GM12874 (cell line): ENCODE data around the gene SPOCK1.

Source experiments
- CTCF ChIP-seq: IDR thresholded peaks from 2 replicates; pipeline ENCODE4 v1.5.1; 2011; ENCODE audit warnings: low read depth, mild to moderate bottlenecking, control low read depth, low read length, moderate library complexity; ENCODE audit not compliant: insufficient read depth

The SPOCK1 gene

DNA sequence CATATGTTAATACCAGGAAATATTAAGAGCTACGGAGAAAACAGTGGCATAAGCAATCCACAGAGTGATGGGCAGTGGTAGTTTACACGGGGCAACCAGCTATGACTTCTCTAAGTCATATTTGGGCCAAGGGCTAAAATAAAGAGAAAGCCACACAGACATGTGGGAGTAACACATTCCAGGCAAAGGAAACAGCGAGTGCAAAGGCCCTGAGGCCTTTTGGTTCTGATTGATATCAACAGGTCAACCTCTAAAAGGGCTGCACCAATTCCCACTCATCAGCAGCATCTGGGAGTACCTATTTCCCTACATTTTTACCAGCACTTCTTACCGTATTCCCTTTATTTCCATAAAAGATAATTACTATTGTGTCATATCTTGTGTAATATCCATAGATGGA lies 173.4 kb downstream of the SPOCK1 start:
- TF ChIP-seq CTCF, result no peak

DNA sequence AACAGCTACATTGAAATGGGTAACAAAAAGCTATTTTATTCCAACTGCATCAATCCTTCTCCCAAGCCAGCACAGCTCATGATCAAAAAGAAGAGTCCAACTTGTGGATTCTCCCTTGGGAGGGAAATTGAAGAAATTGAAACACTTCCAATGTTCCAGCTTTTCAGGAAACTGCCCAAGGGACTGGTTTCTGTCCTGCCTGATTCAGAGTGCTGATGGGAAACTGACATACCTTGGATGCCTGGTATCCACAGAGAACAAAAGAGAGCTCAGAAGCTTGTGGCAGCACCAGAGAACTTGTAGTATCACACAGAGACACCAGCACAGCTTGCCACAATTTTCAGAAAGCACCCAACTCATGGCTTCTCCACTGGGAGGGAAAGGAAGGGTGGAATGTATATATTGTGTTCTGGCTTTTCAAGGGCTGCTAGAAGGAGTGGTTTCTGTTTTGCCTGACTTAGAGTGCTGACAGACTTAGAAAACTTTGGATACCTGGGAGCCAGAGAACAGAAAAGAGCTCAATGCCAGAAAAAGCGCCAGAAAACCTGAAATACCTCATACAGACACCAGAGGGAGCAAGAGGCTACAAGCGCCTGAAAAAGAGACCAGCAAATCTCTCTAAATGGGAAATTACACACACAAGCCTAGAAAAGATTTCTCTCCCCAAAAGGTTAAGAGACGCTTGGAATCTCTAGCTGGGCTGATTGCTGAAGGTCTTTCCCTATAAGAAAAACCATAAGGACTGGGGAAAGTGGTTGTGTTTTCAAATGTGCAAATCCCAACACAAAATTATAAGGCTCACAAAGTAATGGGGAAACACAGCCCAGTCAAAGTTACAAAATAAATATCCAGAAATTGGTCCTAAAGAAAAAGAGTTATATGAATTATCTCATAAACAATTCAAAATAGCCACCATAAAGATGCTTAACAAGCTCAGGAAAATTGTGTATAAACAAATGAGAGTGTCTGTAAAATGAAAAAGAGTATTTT lies 178.8 kb downstream of the SPOCK1 start:
- TF ChIP-seq CTCF, result peak; percentile 72

GRCh38 chr5:137318027-137318426 lies 181.1 kb downstream of the SPOCK1 start:
- no peak for TF ChIP-seq CTCF

DNA sequence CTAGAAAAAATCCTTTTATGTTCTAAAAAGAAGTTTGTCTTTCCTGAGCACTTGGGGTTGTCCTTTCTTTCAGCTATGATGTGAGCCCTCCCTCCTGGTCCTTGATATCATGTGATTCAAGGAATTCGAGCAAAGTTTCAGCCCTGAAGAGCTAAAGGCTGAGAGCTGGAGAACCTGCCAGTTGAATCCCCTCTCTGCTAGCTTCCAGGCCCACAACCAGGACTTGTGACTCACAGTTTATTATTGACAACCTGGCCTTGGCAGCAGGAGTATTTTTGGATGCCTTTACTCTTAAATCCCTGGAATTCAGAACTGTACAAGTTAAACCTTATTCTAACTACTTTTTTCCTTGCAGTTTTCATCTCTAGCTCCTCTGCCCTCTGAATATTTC lies 182.8 kb downstream of the SPOCK1 start:
- TF ChIP-seq CTCF, result no peak

GRCh38 chr5:137315534-137316345 lies 183.4 kb downstream of the SPOCK1 start:
- no peak for TF ChIP-seq CTCF

DNA sequence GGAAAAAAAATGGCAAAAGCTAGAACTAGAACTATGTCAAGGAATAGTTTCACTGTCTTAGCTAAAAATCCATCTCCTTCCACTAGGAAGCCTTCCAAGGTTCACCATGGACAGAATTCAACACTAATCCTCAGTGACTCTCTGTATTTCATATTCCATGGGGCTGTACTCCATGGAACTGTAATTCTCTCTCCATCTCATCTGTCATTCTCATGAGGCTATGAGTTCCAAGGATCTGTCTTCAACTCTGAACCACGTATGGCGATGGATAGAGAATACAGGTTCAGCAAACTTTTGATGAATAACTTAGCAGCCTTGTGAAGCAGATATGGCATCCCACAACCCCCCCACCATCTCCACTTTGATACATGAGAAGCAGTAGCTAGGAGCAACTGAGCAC lies 184.0 kb downstream of the SPOCK1 start:
- TF ChIP-seq CTCF, result no peak

DNA sequence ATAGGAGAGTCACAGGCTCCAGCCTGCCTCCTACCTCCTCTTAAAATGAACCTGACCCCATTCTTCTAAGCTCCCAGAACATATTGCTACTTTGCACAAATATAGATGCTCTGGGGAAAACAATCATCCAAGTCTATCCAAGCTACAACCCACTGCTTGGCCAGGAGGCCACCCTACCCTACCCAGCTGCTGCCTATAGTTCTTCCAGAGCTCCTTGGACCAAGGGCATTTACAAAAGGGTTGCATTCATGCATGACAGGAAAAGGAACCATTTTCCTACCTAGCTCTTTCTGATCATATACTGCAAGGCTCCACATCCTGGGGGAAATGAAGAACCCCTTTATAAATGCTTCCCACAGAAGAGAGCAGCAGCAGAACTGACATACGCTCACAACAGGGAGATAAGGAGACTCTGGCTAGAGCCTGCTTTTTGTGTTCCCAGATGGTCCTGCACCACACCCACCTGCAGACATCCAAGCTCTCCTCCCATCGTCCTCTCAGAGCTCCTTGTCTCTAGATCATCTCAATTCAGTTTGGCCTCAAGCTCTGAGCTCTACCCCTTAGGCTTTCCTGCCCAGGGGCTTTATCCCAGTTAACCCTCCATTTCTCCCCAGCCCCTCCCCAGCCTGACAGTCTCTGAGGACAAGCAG lies 185.5 kb downstream of the SPOCK1 start:
- TF ChIP-seq CTCF, result no peak
